ENCODE data around the gene ATP6AP2. TPM values are rescaled to one million over a fixed set of nuclear protein-coding genes. Genes with fewer than 3 reads are reported as not detected.

Gene ATP6AP2
- total and polyA plus RNA-seq, 2 of the 8 experiments (the other 6 are each of a cell fraction or from before 2014, with no cell fraction given) = 66.0 to 86.2 TPM

DNA sequence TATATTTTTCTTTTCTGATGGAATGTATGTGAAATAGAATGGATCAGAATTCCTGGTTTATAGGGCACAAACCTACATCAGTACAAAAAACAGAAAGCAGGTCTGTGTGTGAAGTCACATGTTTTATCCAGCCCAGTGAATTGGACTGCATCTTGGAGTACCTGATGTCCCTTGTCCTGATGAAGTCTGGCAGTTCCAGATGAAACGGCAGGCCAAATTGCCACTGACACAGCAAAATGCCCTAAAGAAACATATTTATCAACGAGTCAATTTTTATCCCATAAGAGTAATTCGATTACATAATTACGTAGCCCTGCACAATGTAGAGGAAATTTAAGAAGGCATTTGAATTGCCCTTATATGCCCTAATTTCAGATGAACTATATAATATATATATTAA lies 37.8 kb upstream of the ATP6AP2 start (continued):
- TF ChIP-seq EZH2 (IDR thresholded peaks at IDR 0.05; ENCODE audit: low read depth, low read length, severe bottlenecking) (no peak), HDAC6 (IDR thresholded peaks at IDR 0.05; ENCODE audit: low read depth, low read length) (no peak), JUND (IDR thresholded peaks at IDR 0.05; ENCODE audit: low read length) (no peak), KDM4A (IDR thresholded peaks at IDR 0.05; ENCODE audit: low read depth, low read length, severe bottlenecking) (no peak), ZNF274 (IDR thresholded peaks at IDR 0.05; ENCODE audit: borderline replicate concordance, extremely low read depth, low read length) (no peak)
